NCI-H1092 (cell line): ENCODE results near the gene NOXO1.

Experiments
- DNase-seq: peaks from one replicate; lab custom pipeline; 2025; lab: John Stamatoyannopoulos, UW

NOXO1 gene

GRCh38 chr16:2009791-2010510, 28.7 kb upstream of the NOXO1 start, which contains the start of gene ZNF598:
TSS of gene ZNF598 (minus strand) at chr16:2009821.
- peak; percentile 81 for DNase-seq

GRCh38 chr16:2009164-2009711, 28.0 kb upstream of the NOXO1 start:
- DNase-seq, result no peak

GRCh38 chr16:2008631-2009163, 27.4 kb upstream of the NOXO1 start:
- no peak for DNase-seq

- no peak for DNase-seq
Measured at GRCh38 chr16:2008009-2008526, 26.8 kb upstream of the NOXO1 start.

GRCh38 chr16:2007081-2007836, 26.0 kb upstream of the NOXO1 start:
- DNase-seq, result no peak

- DNase-seq, result no peak
Measured at GRCh38 chr16:2006317-2006716, 25.0 kb upstream of the NOXO1 start.

- DNase-seq, result peak; percentile 37
Measured at GRCh38 chr16:2005646-2006045, 24.4 kb upstream of the NOXO1 start.

DNA sequence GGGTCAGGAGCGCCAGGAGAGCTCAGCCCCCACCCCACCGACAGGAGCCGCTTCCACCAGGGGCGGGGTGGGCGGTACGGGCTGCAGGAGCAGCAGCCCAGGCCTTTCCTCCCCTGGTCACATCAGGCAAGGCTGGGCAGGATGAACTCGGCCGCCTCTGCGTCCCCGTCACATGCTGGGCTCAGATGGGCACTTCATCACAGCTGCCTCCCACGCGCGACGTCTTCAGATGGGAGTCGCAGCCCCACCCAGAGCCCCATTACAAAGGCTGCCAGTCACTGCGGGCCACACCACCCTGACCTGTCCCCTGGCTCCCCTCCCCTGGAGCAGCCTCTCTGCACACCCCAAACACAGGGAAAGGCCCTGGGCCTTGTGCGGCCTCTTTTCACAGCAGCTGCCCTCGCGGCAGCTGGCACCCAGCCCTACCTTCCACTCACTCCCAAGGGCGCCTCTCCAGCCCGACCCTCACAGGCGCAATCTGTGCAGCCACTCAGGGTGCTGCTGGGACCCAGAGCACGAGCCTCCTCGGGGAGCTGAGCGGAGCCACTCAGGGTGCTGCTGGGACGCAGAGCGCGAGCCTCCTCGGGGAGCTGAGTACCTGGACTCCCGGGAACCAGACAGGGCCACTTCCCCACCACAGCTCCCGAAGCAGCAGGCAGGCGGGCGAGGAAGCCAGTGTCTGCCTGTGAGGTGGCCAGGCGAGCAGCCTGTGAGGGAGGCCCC, 23.7 kb upstream of the NOXO1 start:
- DNase-seq, result peak; percentile 71

- peak; percentile 87 for DNase-seq
Measured at GRCh38 chr16:2003827-2004641, 22.8 kb upstream of the NOXO1 start.

GRCh38 chr16:2003231-2003826, 22.1 kb upstream of the NOXO1 start:
- no peak for DNase-seq

DNA sequence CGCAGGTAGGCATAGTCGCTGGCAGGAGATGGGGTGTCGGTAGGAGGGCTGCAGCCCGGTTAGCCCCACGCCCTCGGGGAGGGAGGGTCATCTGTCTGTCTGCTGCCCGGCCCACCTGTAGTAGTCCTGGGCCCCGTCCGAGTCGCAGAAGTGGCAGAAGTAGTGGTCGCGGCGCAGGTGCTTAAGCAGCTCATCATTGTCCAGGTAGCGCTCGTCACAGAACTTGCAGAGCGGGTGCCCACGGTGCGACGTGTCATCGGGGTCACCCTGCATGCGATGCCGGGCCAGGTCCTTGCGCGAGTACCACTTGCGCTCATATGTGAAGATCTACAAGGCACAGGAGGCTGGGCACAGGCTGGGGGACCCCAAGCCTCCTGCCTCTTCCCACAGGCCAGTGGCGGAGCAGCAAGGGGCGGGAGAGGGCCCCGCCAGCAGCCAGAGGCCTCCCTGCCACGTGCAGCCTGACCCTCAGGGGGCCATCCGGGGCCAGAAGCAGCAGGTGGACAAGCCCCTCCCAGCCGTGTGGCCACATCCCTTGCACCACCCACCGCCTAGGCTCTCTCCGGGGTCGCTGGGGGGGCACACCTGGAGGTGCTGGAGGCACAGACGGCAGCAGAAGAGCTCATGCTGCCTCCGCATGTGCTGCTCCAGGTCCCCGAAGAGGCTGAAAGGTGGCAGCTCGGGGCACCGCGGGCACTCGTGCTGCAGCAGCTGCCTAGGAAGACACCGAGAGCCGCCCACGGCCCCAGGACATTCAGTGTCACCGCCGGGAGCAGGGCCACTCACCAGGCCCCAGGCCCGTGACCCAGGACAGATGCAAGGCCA, 21.3 kb upstream of the NOXO1 start:
- DNase-seq, result no peak

DNA sequence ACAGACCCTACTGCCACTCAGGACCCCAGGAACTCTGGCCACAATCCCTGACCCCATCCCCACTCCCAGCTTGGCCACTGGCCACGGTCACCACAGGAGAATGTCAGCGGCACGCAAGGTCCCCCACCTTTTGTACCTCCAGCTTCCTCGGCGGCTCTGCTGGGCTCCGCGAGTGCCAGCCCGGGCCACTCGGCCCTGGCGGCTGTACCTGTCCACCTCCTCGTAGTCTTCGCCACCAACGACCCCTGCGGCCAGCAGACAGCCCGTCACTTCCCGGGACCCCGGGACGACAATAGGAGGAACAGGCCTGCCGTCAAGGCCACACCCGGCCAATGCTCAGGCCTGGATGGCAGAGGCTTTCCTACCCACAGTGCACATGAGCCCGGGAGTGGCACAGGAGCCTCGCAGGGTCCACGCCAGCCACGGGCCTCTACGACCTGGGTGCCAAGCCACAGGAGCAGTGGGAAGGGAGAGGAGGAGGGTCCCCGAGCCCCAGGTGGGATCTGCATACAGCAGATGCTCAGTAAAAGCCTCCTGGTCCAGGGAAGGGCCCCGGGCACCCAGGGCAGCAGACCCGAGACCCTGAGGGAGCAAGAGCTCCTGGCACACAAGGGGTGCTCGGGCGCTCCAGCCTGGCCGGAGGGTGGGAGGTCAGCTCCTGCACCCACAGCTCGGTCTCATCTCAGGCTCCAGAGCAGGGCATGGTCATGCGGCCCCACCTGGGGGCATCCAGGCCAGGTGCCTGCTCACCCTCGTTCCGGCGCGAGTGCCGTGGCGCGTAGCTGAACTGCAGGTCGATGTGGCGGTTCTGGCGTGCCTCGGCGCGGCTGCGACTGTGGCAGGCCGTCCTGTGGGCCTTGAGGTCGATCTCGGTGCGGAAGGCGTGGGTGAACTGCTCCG, 20.4 kb upstream of the NOXO1 start:
- no peak for DNase-seq

DNA sequence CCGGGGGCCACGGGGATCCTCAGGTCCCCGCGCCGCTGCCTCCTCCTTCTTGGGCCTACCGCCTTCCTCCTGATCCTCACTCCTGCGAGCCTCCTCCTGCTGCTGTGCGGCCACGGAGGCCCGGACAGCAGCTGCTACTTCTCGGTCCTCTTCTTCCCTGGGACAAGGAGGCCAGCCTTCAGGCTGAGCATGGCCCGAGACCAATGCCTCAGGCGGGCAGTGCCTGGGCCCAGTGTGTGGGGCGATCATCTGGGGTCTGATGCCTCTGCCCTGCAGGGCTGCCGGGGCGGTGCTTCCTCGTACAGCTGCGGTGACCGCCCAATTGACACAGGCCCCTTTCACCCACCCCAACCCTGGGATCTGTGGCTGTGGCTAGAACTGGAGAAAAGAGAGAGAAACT, 19.8 kb upstream of the NOXO1 start:
- DNase-seq, result no peak

GRCh38 chr16:1999866-2000514, 18.7 kb upstream of the NOXO1 start:
- no peak for DNase-seq

DNA sequence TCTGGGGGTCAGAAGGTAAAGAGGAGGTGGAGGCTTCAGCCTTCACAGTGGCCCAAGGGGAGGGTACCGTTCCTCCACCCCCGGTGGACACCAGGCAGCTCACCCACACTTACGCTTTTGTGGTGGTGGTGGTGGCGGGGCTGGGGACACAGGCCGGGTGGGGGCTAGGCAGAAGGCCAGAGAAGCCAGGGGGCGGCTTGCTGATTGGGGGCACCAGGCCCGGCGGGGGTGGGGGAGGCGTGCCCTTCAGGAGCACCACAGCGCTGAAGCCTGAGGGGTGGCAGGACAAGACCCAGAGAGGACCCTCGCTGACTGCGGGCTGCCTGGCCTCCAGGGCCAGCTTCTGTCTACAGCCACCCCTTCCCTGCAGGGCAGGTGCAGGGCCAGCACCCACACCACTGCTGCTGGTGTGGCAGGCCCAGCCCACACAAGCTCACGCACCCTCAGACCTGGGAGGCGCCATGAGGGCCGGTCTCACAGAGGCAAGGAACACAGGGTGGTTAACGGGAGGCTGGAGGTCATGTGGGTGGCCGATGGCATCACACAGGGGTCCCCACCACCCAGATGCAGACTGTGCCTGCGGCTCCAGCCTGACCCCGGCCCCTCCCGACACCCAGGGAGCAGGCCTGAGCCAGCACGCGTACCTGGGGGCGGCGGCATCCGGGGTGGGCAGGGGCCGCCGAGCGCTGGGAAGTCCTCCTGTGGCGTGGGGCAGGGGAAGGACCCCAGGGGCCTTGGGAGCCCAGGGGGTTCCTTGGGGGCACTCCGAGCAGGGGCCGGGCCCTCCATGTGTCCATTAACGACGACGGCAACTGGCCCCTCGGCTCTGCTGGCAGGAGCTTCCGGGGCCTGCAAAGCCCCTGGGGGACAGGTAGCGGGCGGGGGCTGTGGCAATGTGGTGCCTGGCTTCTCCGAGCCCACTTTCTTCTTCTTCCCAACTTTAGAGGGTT, 17.9 kb upstream of the NOXO1 start:
- DNase-seq, result no peak

GRCh38 chr16:1998360-1998835, 17.1 kb upstream of the NOXO1 start:
- DNase-seq, result no peak
